ENCODE results near the gene ZNF790. TPM values are rescaled to one million over a fixed set of nuclear protein-coding genes. Genes with fewer than 3 reads are reported as not detected.

The ZNF790 gene
- 1 to 10 TPM; 8.7 to 10.0 TPM for total RNA-seq

GRCh38 chr19:36837906-36838783 is at the start of gene ZNF790:
Gene ZNF790 (minus strand): TSS chr19:36838387. CDS start chr19:36825619, 12,768 bp downstream.

GRCh38 chr19:36850559-36851442 is 12.6 kb upstream of the ZNF790 start, which contains the start of gene ZNF345:
Gene ZNF345 (plus strand): TSS chr19:36850876. CDS start chr19:36876831, 25,955 bp downstream.

DNA sequence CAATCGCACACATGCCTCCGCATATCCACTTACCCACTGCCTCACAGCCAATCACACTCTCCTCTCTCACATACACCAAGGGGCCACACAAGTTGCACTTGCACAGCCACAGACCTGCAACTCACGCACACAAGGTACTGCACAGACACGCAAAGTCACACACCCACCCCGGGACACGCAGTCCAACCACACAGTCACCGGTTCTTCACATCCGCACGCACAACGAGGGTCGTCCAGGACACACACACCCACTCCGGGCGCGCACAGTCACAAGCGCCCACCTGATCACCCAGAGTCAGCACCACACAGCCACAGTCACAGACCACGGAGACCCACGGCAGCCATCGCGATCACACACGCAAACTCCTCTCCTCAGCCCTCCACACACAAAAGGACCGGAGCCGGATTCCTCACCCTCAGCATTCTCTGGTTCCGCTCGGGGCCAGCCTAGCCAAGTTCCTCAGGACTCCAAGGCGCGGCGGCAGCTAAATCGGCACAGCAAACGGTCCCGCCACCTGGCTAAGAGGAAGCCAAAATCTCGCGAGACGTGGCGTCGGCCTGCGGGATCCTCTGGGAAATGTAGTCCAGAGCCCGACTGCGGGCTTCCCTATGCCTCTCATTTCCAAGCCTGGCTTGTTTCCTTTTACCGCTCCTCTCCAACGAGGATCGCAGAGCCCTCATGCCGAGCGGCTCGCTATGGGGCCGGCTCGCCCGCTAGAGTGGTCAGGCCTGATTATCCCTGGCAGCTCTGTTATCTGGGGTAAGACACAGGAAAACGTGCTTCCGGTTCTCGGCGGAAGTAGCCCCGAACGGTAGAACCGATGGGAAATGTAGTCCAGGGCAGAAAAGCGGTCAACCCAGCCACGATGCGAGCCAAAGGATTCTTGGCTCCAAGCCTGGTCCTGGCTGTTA is 65.6 kb downstream of the ZNF790 start, which contains the start of gene ZNF850:
TSS of gene ZNF850 (minus strand) at position 497 of the 912 bp plus-strand sequence. CDS start 10,201 bp downstream, outside the sequence.

Small RNA genes within 50 kb of the gene (small RNA-seq; reads per million reads assigned to genes)
- 0 reads per million in 2 donors for gene RF00019

Other genes starting within 250 kb of the ZNF790 start
- gene ZNF382, start 233.1 kb downstream of the ZNF790 start, total RNA-seq: 10 to 100 TPM in 1 of 2 donors, 1 to 10 TPM in 1; 9.7 to 21.0 TPM
- 1 to 10 TPM; 5.5 to 7.0 TPM for gene ZNF461, start 171.6 kb downstream of the ZNF790 start, total RNA-seq
- 1 to 10 TPM; 4.7 to 6.9 TPM for gene ZNF567, start 150.8 kb downstream of the ZNF790 start, total RNA-seq
- 1 to 10 TPM; 3.4 to 5.0 TPM for gene ZNF850, start 65.6 kb downstream of the ZNF790 start, total RNA-seq
- gene ZNF345, start 12.5 kb upstream of the ZNF790 start, total RNA-seq: 1 to 10 TPM; 2.0 to 5.9 TPM
- gene ZNF829, start 77.9 kb upstream of the ZNF790 start, total RNA-seq: 1 to 10 TPM; 2.7 to 3.4 TPM
- gene ZNF568, start 77.9 kb upstream of the ZNF790 start, total RNA-seq: 1 to 10 TPM; 7.0 to 8.9 TPM
- gene ZNF420, start 240.0 kb upstream of the ZNF790 start, total RNA-seq: 1 to 10 TPM; 4.5 to 7.3 TPM